Peyer's patch (tissue), 4 donors: ENCODE data around the gene KCNC4. TPM values are rescaled to one million over a fixed set of nuclear protein-coding genes. Genes with fewer than 3 reads are reported as not detected.

Experiments used
- DNase-seq, 3 donors: peaks; one replicate each; pipeline ENCODE4 v3.0.0-alpha.2; 2017 to 2019
- H3K27ac ChIP-seq, 4 donors: fragments of 200-600 bp; sonication (generic); one replicate each; pipeline ENCODE4 v1.5.1; 2016 to 2019
- H3K27me3 ChIP-seq, 2 donors: fragments of 200-600 bp; sonication (generic); one replicate each; pipeline ENCODE4 v1.5.1; 2019
- H3K36me3 ChIP-seq, 3 donors: fragments of 200-600 bp; sonication (generic); one replicate each; pipeline ENCODE4 v1.5.1; 2016 to 2019
- H3K4me1 ChIP-seq, 4 donors: fragments of 200-600 bp; sonication (generic); one replicate each; pipeline ENCODE4 v1.5.1; 2016 to 2019
- H3K4me3 ChIP-seq, 4 donors: fragments of 200-600 bp; sonication (generic); 1 replicate in 3 of 4; 2 replicates in 1 of 4; pipeline ENCODE4 v1.5.1; 2016 to 2019; ENCODE audit warnings: mild to moderate bottlenecking in 1 of 4
- H3K9me3 ChIP-seq, 4 donors: fragments of 200-600 bp; sonication (generic); one replicate each; pipeline ENCODE4 v1.5.1; 2016 to 2019; ENCODE audit warnings: mild to moderate bottlenecking in 1 of 4
- CTCF ChIP-seq, 6 experiments: fragments of 450-650 bp in 4 of 6; fragments of 200-600 bp in 2 of 6; sonication (generic) in 1 of 6; IDR thresholded peaks; one replicate each; pipeline ENCODE4 v1.5.1; 2017 to 2019; ENCODE audit warnings: antibody characterized with exemption in 6 of 6, mild to moderate bottlenecking in 3 of 6, moderate library complexity in 1 of 6
- POLR2A ChIP-seq, 2 donors: fragments of 450-650 bp; IDR thresholded peaks; one replicate each; pipeline ENCODE4 v1.5.1; 2017; ENCODE audit warnings: antibody characterized with exemption in 2 of 2, mild to moderate bottlenecking in 2 of 2, moderate library complexity in 2 of 2
- small RNA-seq, 2 donors: library from RNA; depleted of rRNA; stranded (forward); fragments of <200 nt; gene quantifications; one replicate each; pipeline ENCODE3, GENCODE V24; 2016
- total RNA-seq, 4 donors: library from RNA; depleted of rRNA; stranded (reverse); fragments of >200 nt; gene quantifications; one replicate each; pipeline ENCODE4 v1.1.0, GENCODE V29; 2016

KCNC4 gene
- total RNA-seq, 4 donors from 2014 or later: 6.1 to 18.0 (median 10.4) TPM

GRCh38 chr1:110255392-110255787, 45.3 kb downstream of the KCNC4 start:
- H3K4me3 ChIP-seq: no peak overlapping the region
- no peak for DNase-seq
- no peaks in the 10 kb centered on the region for H3K9me3 ChIP-seq
- no peak overlapping the region for H3K27ac ChIP-seq
- H3K36me3 ChIP-seq: no peaks in the 10 kb centered on the region
- no peaks in the 10 kb centered on the region for H3K4me1 ChIP-seq
- TF ChIP-seq POLR2A (IDR thresholded peaks at IDR 0.05) (no peak), CTCF (IDR thresholded peaks at IDR 0.05) (no peak)
- no peaks in the 10 kb centered on the region for H3K27me3 ChIP-seq

DNA sequence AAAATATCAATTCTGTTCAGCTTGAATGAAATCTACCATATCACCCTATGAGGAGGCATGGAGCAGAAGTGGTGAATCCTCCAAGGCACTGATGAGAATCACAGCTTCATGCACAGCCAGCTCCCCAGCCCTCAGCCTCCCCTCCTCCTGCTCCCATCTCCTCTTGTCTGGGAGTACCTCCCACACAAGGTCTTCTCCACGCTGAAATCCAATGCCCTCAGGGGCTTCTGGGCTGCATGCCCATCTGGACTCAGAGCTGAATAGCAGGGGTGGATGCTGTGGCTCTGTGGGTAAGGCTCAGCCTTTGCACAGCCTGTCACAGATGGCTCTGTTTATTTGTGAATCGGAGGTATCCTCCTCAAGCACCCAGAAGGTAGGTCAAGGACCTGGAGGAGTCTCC, 48.6 kb downstream of the KCNC4 start:
- TF ChIP-seq CTCF (IDR thresholded peaks at IDR 0.05) (no peak), POLR2A (IDR thresholded peaks at IDR 0.05) (no peak)
- no peak for DNase-seq
- Histone ChIP-seq H3K4me1 (no peaks in the 10 kb centered on the region), H3K4me3 (no peak overlapping the region), H3K9me3 (no peaks in the 10 kb centered on the region), H3K27ac (no peak overlapping the region), H3K36me3 (no peaks in the 10 kb centered on the region), H3K27me3 (no peaks in the 10 kb centered on the region)

DNA sequence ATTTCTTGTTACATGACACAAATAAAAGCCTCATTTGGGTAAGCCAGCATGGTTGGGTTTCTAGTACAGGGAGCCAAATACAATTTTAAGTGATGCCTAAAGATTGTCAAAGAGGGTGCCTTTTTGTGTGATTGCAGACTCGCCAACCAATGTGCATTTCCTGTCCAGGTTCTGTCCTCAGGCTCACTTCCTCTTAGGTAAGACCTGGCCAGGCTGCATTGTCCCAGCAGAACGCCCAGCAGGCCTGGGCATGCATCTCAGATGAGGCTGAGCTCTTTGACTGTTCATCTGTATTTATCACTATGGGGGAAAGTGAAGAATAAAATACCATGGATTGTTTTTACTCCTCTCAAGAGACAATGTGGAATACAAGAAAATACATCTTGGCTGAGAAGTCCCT, 49.7 kb downstream of the KCNC4 start:
- no peaks in the 10 kb centered on the region for H3K36me3 ChIP-seq
- no peak overlapping the region for H3K27ac ChIP-seq
- H3K9me3 ChIP-seq: no peaks in the 10 kb centered on the region
- H3K27me3 ChIP-seq: no peaks in the 10 kb centered on the region
- H3K4me3 ChIP-seq: no peak overlapping the region
- TF ChIP-seq CTCF (IDR thresholded peaks at IDR 0.05) (no peak), POLR2A (IDR thresholded peaks at IDR 0.05) (no peak)
- no peaks in the 10 kb centered on the region for H3K4me1 ChIP-seq
- no peak for DNase-seq

Small RNA genes lying within 50 kb of the gene (small RNA-seq; reads per million reads assigned to genes)
- gene AL137790.1: 0 reads per million in 2 donors

Other genes with a start within 250 kb of the KCNC4 start
- gene AHCYL1, start 225.5 kb upstream of the KCNC4 start, total RNA-seq: 10 to 100 TPM; 51.2 to 96.4 (median 80.9) TPM
- gene STRIP1, start 175.7 kb upstream of the KCNC4 start, total RNA-seq: 100 to 1,000 TPM in 2 of 4 donors, 10 to 100 TPM in 2; 25.6 to 117 (median 95.1) TPM
- gene ALX3, start 139.6 kb upstream of the KCNC4 start, total RNA-seq: not detected
- not detected for gene UBL4B, start 97.9 kb upstream of the KCNC4 start, total RNA-seq
- gene SLC6A17, start 59.8 kb upstream of the KCNC4 start, total RNA-seq: under 1 TPM in 2 of 4 donors, not detected in 2; 0.13 to 0.28 TPM
- gene RBM15, start 129.1 kb downstream of the KCNC4 start, total RNA-seq: 10 to 100 TPM; 49.2 to 97.6 (median 80.9) TPM
- gene SLC16A4, start 180.7 kb downstream of the KCNC4 start, total RNA-seq: 10 to 100 TPM; 10.1 to 26.1 (median 13.0) TPM
- gene LAMTOR5, start 197.4 kb downstream of the KCNC4 start, total RNA-seq: 10 to 100 TPM; 45.1 to 99.0 (median 65.5) TPM
- gene PROK1, start 240.8 kb downstream of the KCNC4 start, total RNA-seq: not detected